ENCODE results near the gene NUP205.

GRCh38 chr7:135664046-135664589, 106.4 kb downstream of the NUP205 start:
- TF ChIP-seq, protein P1, sequence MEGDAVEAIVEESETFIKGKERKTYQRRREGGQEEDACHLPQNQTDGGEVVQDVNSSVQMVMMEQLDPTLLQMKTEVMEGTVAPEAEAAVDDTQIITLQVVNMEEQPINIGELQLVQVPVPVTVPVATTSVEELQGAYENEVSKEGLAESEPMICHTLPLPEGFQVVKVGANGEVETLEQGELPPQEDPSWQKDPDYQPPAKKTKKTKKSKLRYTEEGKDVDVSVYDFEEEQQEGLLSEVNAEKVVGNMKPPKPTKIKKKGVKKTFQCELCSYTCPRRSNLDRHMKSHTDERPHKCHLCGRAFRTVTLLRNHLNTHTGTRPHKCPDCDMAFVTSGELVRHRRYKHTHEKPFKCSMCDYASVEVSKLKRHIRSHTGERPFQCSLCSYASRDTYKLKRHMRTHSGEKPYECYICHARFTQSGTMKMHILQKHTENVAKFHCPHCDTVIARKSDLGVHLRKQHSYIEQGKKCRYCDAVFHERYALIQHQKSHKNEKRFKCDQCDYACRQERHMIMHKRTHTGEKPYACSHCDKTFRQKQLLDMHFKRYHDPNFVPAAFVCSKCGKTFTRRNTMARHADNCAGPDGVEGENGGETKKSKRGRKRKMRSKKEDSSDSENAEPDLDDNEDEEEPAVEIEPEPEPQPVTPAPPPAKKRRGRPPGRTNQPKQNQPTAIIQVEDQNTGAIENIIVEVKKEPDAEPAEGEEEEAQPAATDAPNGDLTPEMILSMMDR (IDR thresholded peaks at IDR 0.05; ENCODE audit: low read length): no peak
- no peak for TF ChIP-seq EZH2 (IDR thresholded peaks at IDR 0.05; ENCODE audit: borderline replicate concordance, low read length)

Data from OCI-LY1 (cell line).